ENCODE measurements around the gene PPP1R13B.
"Not testable (repeated sequence)": the region's sequence is repeated elsewhere in the genome, so short reads cannot be mapped to it uniquely, and the experiment has no call there.

PPP1R13B gene

DNA sequence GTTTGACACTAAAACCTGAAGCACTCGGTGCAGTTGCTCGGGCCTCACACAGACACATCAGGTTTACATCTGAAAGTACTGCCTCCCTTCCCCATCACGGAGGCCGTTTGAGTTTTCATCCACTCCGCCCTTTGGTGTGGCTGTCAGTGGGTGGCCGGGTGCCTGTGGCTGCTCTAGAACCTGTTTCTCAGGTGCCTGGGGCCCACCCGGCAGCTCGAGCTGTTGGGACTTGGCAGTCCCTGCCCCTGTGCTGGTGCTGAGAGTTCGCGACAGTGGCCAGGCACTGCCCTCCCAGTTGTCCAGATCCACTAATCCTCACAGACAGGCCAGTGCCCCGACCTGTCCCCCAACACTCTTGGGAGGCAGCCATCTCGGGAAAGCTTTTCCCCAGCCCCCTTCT is 154.5 kb downstream of the PPP1R13B start:
- Histone ChIP-seq H3K27me3 (no peaks in the 10 kb centered on the region), H3K9me3 (no peaks in the 10 kb centered on the region), H3K36me3 (peaks cover 89% of the 10 kb centered on the region), H3K4me3 (ENCODE audit: low read depth in 1 of 2, low read length in 1 of 2) (no peak overlapping the region), H3K4me1 (ENCODE audit: control insufficient read depth in 1 of 2, insufficient read depth in 1 of 2, low read depth in 1 of 2, low read length in 1 of 2) (no peaks in the 10 kb centered on the region), H3K27ac (no peak overlapping the region)
- TF ChIP-seq, protein P1, sequence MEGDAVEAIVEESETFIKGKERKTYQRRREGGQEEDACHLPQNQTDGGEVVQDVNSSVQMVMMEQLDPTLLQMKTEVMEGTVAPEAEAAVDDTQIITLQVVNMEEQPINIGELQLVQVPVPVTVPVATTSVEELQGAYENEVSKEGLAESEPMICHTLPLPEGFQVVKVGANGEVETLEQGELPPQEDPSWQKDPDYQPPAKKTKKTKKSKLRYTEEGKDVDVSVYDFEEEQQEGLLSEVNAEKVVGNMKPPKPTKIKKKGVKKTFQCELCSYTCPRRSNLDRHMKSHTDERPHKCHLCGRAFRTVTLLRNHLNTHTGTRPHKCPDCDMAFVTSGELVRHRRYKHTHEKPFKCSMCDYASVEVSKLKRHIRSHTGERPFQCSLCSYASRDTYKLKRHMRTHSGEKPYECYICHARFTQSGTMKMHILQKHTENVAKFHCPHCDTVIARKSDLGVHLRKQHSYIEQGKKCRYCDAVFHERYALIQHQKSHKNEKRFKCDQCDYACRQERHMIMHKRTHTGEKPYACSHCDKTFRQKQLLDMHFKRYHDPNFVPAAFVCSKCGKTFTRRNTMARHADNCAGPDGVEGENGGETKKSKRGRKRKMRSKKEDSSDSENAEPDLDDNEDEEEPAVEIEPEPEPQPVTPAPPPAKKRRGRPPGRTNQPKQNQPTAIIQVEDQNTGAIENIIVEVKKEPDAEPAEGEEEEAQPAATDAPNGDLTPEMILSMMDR (IDR thresholded peaks at IDR 0.05), result no peak

DNA sequence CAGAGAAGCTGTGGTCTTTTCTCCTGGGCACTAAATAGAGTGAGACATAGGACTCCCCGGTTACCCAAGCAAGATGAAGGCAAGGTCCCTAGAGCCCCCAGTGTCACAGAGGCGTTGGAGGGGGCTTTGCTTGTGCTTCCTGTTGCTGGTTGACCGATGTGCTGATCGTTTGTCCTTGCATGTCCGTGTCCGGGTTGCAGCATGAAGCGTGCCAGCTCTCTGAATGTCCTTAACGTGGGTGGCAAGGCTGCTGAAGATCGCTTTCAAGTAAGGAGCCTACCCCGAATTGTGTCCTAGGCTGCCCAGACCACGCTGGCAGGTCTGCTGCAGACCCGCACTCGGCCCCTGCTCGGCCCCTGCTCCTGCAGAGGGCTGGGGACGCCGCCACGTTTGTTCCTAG is 155.2 kb downstream of the PPP1R13B start:
- Histone ChIP-seq H3K27me3 (no peaks in the 10 kb centered on the region), H3K27ac (no peak overlapping the region), H3K36me3 (peaks cover 89% of the 10 kb centered on the region), H3K4me3 (ENCODE audit: low read depth in 1 of 2, low read length in 1 of 2) (no peak overlapping the region), H3K9me3 (no peaks in the 10 kb centered on the region), H3K4me1 (ENCODE audit: control insufficient read depth in 1 of 2, insufficient read depth in 1 of 2, low read depth in 1 of 2, low read length in 1 of 2) (no peaks in the 10 kb centered on the region)
- TF ChIP-seq, protein P1 (IDR thresholded peaks at IDR 0.05), result no peak

DNA sequence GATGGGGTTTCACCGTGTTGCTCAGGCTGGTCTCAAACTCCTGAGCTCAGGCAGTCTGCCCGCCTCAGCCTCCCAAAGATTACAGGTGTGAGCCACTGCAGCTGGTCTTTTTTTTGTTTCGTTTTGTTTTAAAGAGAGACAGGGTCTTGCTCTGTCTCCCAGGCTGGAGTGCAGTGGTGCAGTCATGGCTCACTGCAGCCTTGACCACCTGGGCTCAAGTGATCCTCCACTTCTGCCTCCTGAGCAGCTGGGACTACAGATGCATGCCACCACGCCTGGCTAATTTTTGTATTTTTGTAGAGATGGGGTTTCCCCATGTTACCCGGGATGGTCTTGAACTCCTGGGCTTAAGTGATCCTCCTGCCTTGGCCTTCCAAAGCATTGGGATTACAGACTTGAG is 155.7 kb downstream of the PPP1R13B start:
- H3K4me1 ChIP-seq (ENCODE audit: control insufficient read depth in 1 of 2, insufficient read depth in 1 of 2, low read depth in 1 of 2, low read length in 1 of 2); H3K9me3 ChIP-seq; H3K4me3 ChIP-seq (ENCODE audit: low read depth in 1 of 2, low read length in 1 of 2); H3K27me3 ChIP-seq; H3K27ac ChIP-seq: not testable (repeated sequence)
- H3K36me3 ChIP-seq, result peaks cover 89% of the 10 kb centered on the region

DNA sequence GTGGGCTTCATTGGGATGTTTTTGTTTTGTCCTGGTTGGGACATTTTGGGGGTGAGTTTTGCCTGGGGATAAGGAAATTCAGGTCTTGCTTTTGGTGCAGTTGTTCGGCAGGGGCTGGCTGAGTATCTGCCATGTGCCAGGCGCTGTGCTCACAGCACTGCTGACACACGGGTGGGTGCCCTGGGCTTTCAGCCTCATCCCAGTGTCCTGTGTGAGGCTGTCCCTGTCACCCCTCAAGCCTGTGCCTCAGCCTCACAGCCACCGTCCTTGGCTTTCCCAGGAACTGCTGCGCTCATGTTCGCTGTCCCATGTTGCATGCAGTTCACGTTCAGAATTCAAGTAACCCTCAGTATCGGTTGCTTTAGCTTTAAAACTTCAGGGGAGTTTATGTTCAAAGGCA is 157.0 kb downstream of the PPP1R13B start:
- H3K27me3 ChIP-seq, result no peaks in the 10 kb centered on the region
- H3K4me3 ChIP-seq (ENCODE audit: low read depth in 1 of 2, low read length in 1 of 2), result no peak overlapping the region
- TF ChIP-seq, protein P1 (IDR thresholded peaks at IDR 0.05), result no peak
- H3K36me3 ChIP-seq, result peaks cover 89% of the 10 kb centered on the region
- H3K27ac ChIP-seq, result no peak overlapping the region
- H3K4me1 ChIP-seq (ENCODE audit: control insufficient read depth in 1 of 2, insufficient read depth in 1 of 2, low read depth in 1 of 2, low read length in 1 of 2), result no peaks in the 10 kb centered on the region
- no peaks in the 10 kb centered on the region for H3K9me3 ChIP-seq

DNA sequence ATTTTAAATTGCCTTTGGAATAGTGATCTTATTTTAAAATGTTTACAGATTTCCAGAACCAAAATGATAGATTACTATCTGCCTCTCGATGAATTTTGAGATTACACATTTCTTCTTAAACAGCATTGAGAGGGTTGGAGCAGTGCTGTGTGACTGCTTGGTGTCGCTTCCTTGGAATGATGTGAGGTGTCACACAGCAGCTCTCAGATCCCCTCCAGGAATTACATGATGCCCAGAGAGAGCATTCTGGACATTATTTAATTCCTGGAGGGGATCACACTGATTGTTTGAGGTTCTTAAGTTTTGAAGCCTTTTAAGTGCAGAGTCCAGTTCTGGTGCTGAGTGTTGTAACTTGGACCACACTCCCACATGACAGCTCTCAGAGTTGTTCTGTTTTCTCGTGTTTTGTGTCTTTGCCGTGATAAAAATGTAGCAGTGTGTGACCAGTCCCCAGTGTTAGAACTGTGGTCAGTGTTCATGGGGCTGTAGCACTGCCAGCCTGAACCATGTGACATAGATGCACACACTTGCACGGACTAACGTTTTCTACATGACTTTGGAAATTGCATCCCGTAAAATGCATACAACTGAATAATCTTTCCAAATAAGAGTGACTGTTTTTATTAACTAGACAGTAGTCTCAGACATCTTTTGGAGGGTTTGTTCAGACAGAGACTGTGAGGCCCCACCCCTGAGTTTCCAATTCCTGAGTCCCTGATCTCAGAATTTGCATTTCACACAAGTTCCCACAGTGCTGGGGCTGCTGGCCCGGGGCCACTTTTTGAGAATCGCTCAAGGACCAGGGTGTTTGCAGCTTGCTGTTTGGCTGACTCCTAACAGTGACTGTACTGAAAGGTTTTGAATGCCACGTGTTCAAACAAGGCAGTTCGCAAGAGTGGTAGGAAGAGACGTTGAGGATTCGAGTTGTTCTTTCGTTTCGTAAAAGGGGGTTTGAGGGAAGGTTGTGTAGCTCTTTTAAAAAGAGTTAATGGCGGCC is 158.2 kb downstream of the PPP1R13B start:
- Histone ChIP-seq H3K27me3 (no peaks in the 10 kb centered on the region), H3K27ac (no peak overlapping the region), H3K9me3 (no peaks in the 10 kb centered on the region), H3K4me3 (ENCODE audit: low read depth in 1 of 2, low read length in 1 of 2) (no peak overlapping the region), H3K4me1 (ENCODE audit: control insufficient read depth in 1 of 2, insufficient read depth in 1 of 2, low read depth in 1 of 2, low read length in 1 of 2) (no peaks in the 10 kb centered on the region), H3K36me3 (peaks cover 91% of the 10 kb centered on the region)
- TF ChIP-seq, protein P1 (IDR thresholded peaks at IDR 0.05), result no peak

DNA sequence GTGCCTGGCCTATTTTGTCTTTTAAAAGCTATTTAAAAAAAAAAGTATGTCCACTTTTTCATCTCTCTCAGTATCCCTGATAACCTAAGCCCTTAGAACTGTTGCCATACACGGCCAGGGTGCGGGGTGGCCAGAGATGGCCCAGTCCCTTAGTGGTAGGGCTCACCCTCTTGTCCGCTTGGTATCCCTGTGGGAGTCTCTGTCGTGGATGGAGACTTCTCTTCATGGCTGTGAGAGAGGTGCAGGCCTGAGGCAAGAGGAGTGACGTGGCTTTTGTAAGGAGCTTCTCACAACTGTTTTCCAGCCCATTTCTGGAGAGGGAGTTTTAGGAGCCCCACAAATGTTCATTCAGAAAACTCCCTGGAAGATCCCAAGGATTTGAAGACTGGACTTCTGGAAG is 158.9 kb downstream of the PPP1R13B start:
- no peaks in the 10 kb centered on the region for H3K27me3 ChIP-seq
- no peaks in the 10 kb centered on the region for H3K9me3 ChIP-seq
- TF ChIP-seq, protein P1 (IDR thresholded peaks at IDR 0.05), result no peak
- no peaks in the 10 kb centered on the region for H3K4me1 ChIP-seq (ENCODE audit: control insufficient read depth in 1 of 2, insufficient read depth in 1 of 2, low read depth in 1 of 2, low read length in 1 of 2)
- H3K36me3 ChIP-seq, result peaks cover 91% of the 10 kb centered on the region
- no peak overlapping the region for H3K27ac ChIP-seq
- H3K4me3 ChIP-seq (ENCODE audit: low read depth in 1 of 2, low read length in 1 of 2), result no peak overlapping the region
